GM19328 (cell line): ENCODE data around the gene BCAT1.
"Not testable (repeated sequence)": the region's sequence is repeated elsewhere in the genome, so short reads cannot be mapped to it uniquely, and the experiment has no call there.

ENCODE experiments used
- ATAC-seq: cut with Tn5 transposase; IDR thresholded peaks from one replicate; pipeline ENCODE4 v1.9.1; 2021; ENCODE audit warnings: mild to moderate bottlenecking, moderate library complexity; ENCODE audit not compliant: unreplicated experiment

The BCAT1 gene

GRCh38 chr12:24960222-24960855 is 11.4 kb upstream of the BCAT1 start:
- ATAC-seq = peak; percentile 87

- ATAC-seq = not testable (repeated sequence)
These were observed 7.5 kb upstream of the BCAT1 start for GRCh38 chr12:24956351-24956750.

- no peak for ATAC-seq
These were observed 7.0 kb upstream of the BCAT1 start for GRCh38 chr12:24955853-24956252.

- no peak for ATAC-seq
These were observed 6.5 kb upstream of the BCAT1 start for GRCh38 chr12:24955389-24955788.

- ATAC-seq = no peak
These were observed 5.4 kb upstream of the BCAT1 start for GRCh38 chr12:24954261-24954660.

GRCh38 chr12:24952389-24952788 is 3.5 kb upstream of the BCAT1 start:
- ATAC-seq = no peak

GRCh38 chr12:24950231-24950834 is 1.4 kb upstream of the BCAT1 start:
- no peak for ATAC-seq

- no peak for ATAC-seq
These were observed 513 bp downstream of the BCAT1 start for GRCh38 chr12:24948420-24948756.

- ATAC-seq = no peak
These were observed 1.1 kb downstream of the BCAT1 start for GRCh38 chr12:24947541-24948419.

GRCh38 chr12:24945845-24946244 is 3.1 kb downstream of the BCAT1 start:
- ATAC-seq = no peak

GRCh38 chr12:24945039-24945438 is 3.9 kb downstream of the BCAT1 start:
- no peak for ATAC-seq

- no peak for ATAC-seq
These were observed 4.3 kb downstream of the BCAT1 start for GRCh38 chr12:24944601-24944975.

- no peak for ATAC-seq
These were observed 4.8 kb downstream of the BCAT1 start for GRCh38 chr12:24943947-24944600.

- no peak for ATAC-seq
These were observed 8.7 kb downstream of the BCAT1 start for GRCh38 chr12:24940157-24940556.

GRCh38 chr12:24939551-24939950 is 9.3 kb downstream of the BCAT1 start:
- ATAC-seq = not testable (repeated sequence)

GRCh38 chr12:24938341-24938740 is 10.6 kb downstream of the BCAT1 start:
- ATAC-seq = no peak

- no peak for ATAC-seq
These were observed 11.2 kb downstream of the BCAT1 start for GRCh38 chr12:24937553-24938244.

GRCh38 chr12:24933694-24934407 is 15.1 kb downstream of the BCAT1 start:
- no peak for ATAC-seq

- peak; percentile 89 for ATAC-seq
These were observed 17.1 kb downstream of the BCAT1 start for GRCh38 chr12:24931666-24932405.

GRCh38 chr12:24929953-24930352 is 18.9 kb downstream of the BCAT1 start:
- ATAC-seq = no peak
